HCT116 (cell line): Measurements from ENCODE around the gene TMEM79. TPM values are rescaled to one million over a fixed set of nuclear protein-coding genes. Genes with fewer than 3 reads are reported as not detected.

Source experiments
- ATAC-seq: fragments of 200-7000 bp; cut with Tn5 transposase; 2 replicates; pipeline ENCODE4 v1.9.1; 2020; ENCODE audit warnings: mild to moderate bottlenecking, moderate library complexity
- BruUV-seq: library from RNA; stranded (reverse); fragments of 400-500 nt; replicated peaks from 2 replicates; lab custom pipeline; 2021; lab: Mats Ljungman, UMichigan
- CTCF ChIA-PET: fragments of 300-600 bp; sonication (Branson Sonifier 250); formaldehyde crosslinking; loops from one replicate; lab custom pipeline; 2021; ENCODE audit warnings: antibody characterized with exemption; lab: Charles Lee
- POLR2A ChIA-PET: fragments of 300-600, 350-600 bp; sonication (Branson Sonifier 250); formaldehyde crosslinking; loops from one replicate; lab custom pipeline; 2021; ENCODE audit warnings: antibody characterized with exemption; lab: Charles Lee
- RAD21 ChIA-PET, 2 experiments: fragments of 300-600 bp; sonication (Branson Sonifier 250); formaldehyde crosslinking; loops; one replicate each; lab custom pipeline; 2023; ENCODE audit warnings: low total read pairs in 2 of 2; ENCODE audit not compliant: uncharacterized antibody in 2 of 2, unreplicated experiment in 2 of 2, low non-redundant PET in 1 of 2; lab: Charles Lee
- DNase-seq: peaks from one replicate; pipeline ENCODE4 v3.0.0-alpha.2; 2010; ENCODE audit warnings: low read depth, low spot score
- H2AFZ ChIP-seq: fragments of 200-600 bp; shearing (Covaris generic), sonication (generic); 2 replicates; pipeline ENCODE4 v1.6.1; 2017; ENCODE audit warnings: low read depth, mixed run types, mixed read lengths, antibody characterized with exemption, low read length; ENCODE audit not compliant: poor library complexity, severe bottlenecking
- H3K27ac ChIP-seq: 2 replicates; pipeline ENCODE4 v1.5.1; 2012; ENCODE audit warnings: low read depth, low read length
- H3K27me3 ChIP-seq: fragments of 200-600 bp; sonication (generic); 2 replicates; pipeline ENCODE4 v1.6.1; 2016; ENCODE audit warnings: mixed run types, low read length, mixed read lengths; ENCODE audit not compliant: insufficient read depth
- H3K36me3 ChIP-seq, 2 experiments: fragments of 200-500 bp in 1 of 2; fragments of 200-600 bp in 1 of 2; sonication (Bioruptor generic) in 1 of 2; sonication (generic) in 1 of 2; 2 replicates each; pipeline versions ENCODE4 v1.5.1 to v1.6.1; 2014 to 2016; ENCODE audit warnings: low read length in 2 of 2, inconsistent platforms in 1 of 2, mixed read lengths in 1 of 2, mixed run types in 1 of 2; ENCODE audit not compliant: insufficient read depth in 2 of 2, control insufficient read depth in 1 of 2
- H3K4me1 ChIP-seq, 2 experiments: fragments of 200-600 bp in 1 of 2; sonication (generic) in 1 of 2; 2 replicates each; pipeline versions ENCODE4 v1.5.1 to v1.6.1; 2012 to 2017; ENCODE audit warnings: low read length in 2 of 2, inconsistent platforms in 1 of 2, mild to moderate bottlenecking in 1 of 2, mixed read lengths in 1 of 2, mixed run types in 1 of 2, moderate library complexity in 1 of 2; ENCODE audit not compliant: insufficient read depth in 2 of 2, control insufficient read depth in 1 of 2
- H3K4me2 ChIP-seq: fragments of 200-600 bp; sonication (generic); 2 replicates; pipeline ENCODE4 v1.6.1; 2017; ENCODE audit warnings: mixed run types, low read length, mixed read lengths
- H3K4me3 ChIP-seq, 2 experiments: fragments of 200-600 bp in 1 of 2; sonication (generic) in 1 of 2; replicated peaks in 1 of 2; 2 replicates each; pipeline ENCODE4 v1.5.1; 2011 to 2016; ENCODE audit warnings: low read length in 2 of 2, control low read depth in 1 of 2, low read depth in 1 of 2, mild to moderate bottlenecking in 1 of 2, mixed read lengths in 1 of 2, mixed run types in 1 of 2
- H3K79me2 ChIP-seq: fragments of 200-600 bp; sonication (generic); 2 replicates; pipeline ENCODE4 v1.6.1; 2017; ENCODE audit warnings: mild to moderate bottlenecking, mixed run types, low read length, moderate library complexity, mixed read lengths; ENCODE audit not compliant: insufficient read depth
- H3K9ac ChIP-seq: fragments of 200-600 bp; sonication (generic); 2 replicates; pipeline ENCODE4 v1.6.1; 2016; ENCODE audit warnings: low read length, mixed read lengths
- H3K9me2 ChIP-seq: fragments of 200-600 bp; sonication (generic), shearing (Covaris generic); 2 replicates; pipeline ENCODE4 v1.6.1; 2017; ENCODE audit warnings: mixed run types, mild to moderate bottlenecking, moderate library complexity; ENCODE audit not compliant: insufficient read depth
- H3K9me3 ChIP-seq, 2 experiments: fragments of 200-500 bp in 1 of 2; fragments of 200-600 bp in 1 of 2; sonication (Bioruptor generic) in 1 of 2; sonication (generic) in 1 of 2; 2 replicates each; pipeline ENCODE4 v1.6.1; 2014 to 2017; ENCODE audit warnings: low read length in 2 of 2, mixed read lengths in 2 of 2, inconsistent platforms in 1 of 2, low read depth in 1 of 2, mild to moderate bottlenecking in 1 of 2, mixed run types in 1 of 2, moderate library complexity in 1 of 2; ENCODE audit not compliant: control insufficient read depth in 1 of 2, insufficient read depth in 1 of 2
- H4K20me1 ChIP-seq: fragments of 200-600 bp; sonication (generic), shearing (Covaris generic); 2 replicates; pipeline ENCODE4 v1.6.1; 2017; ENCODE audit warnings: mixed run types, mild to moderate bottlenecking, moderate library complexity; ENCODE audit not compliant: insufficient read depth
- CEBPB ChIP-seq: IDR thresholded peaks from 2 replicates; pipeline ENCODE4 v1.6.1; 2012; ENCODE audit warnings: low read depth
- EGR1 ChIP-seq: IDR thresholded peaks from 2 replicates; pipeline ENCODE4 v1.6.1; 2012; ENCODE audit warnings: low read depth
- EZH2 ChIP-seq: fragments of 200-600 bp; sonication (generic); IDR thresholded peaks from 2 replicates; pipeline ENCODE4 v1.6.1; 2017; ENCODE audit warnings: antibody characterized with exemption, mixed run types
- EZH2phosphoT487 ChIP-seq: fragments of 200-600 bp; IDR thresholded peaks from 2 replicates; pipeline ENCODE4 v1.6.1; 2018; ENCODE audit warnings: antibody characterized with exemption, borderline replicate concordance
- FOSL1 ChIP-seq: IDR thresholded peaks from 2 replicates; pipeline ENCODE4 v1.6.1; 2012; ENCODE audit warnings: low read depth
- JUND ChIP-seq: IDR thresholded peaks from 2 replicates; pipeline ENCODE4 v1.6.1; 2012
- MAX ChIP-seq: IDR thresholded peaks from 2 replicates; pipeline ENCODE4 v1.6.1; 2012
- POLR2A ChIP-seq: IDR thresholded peaks from 2 replicates; pipeline ENCODE4 v1.7.0; 2011; ENCODE audit warnings: borderline replicate concordance; ENCODE audit not compliant: insufficient read depth, insufficient read length; ENCODE audit errors: extremely low read depth
- POLR2AphosphoS5 ChIP-seq: IDR thresholded peaks from 2 replicates; pipeline ENCODE4 v1.6.1; 2011; ENCODE audit warnings: mild to moderate bottlenecking, low read depth, low read length, moderate library complexity
- RAD21 ChIP-seq: IDR thresholded peaks from 2 replicates; pipeline ENCODE4 v1.6.1; 2012; ENCODE audit warnings: low read depth, mild to moderate bottlenecking
- REST ChIP-seq: IDR thresholded peaks from 2 replicates; pipeline ENCODE4 v1.6.1; 2012; ENCODE audit warnings: low read depth
- SIN3A ChIP-seq: IDR thresholded peaks from 2 replicates; pipeline ENCODE4 v1.6.1; 2012; ENCODE audit warnings: low read depth
- SP1 ChIP-seq: IDR thresholded peaks from 2 replicates; pipeline ENCODE4 v1.6.1; 2012; ENCODE audit warnings: low read depth
- TCF7L2 ChIP-seq: IDR thresholded peaks from 2 replicates; pipeline ENCODE4 v1.7.0; 2011; ENCODE audit warnings: borderline replicate concordance, inconsistent platforms; ENCODE audit not compliant: insufficient read depth, insufficient read length; ENCODE audit errors: extremely low read depth
- ZFX ChIP-seq: fragments of 450-650 bp; IDR thresholded peaks from 2 replicates; pipeline ENCODE4 v1.6.1; 2017
- ZNF274 ChIP-seq: fragments of 200-500 bp; sonication (Bioruptor generic); IDR thresholded peaks from 2 replicates; pipeline ENCODE4 v1.6.1; 2014; ENCODE audit warnings: mild to moderate bottlenecking, low read depth, low read length, inconsistent platforms
- intact Hi-C: fragments of 100-400 bp; cut with micrococcal nuclease; formaldehyde crosslinking; loops from 2 replicates; pipeline ENCODE4 v1.10.0; 2022
- total RNA-seq: library from RNA; stranded (reverse); gene quantifications from one replicate; pipeline ENCODE4 v1.2.1, GENCODE V29; 2021; ENCODE audit not compliant: unreplicated experiment

Gene TMEM79
- total RNA-seq, 1 experiment from 2014 or later = 6.3 TPM

GRCh38 chr1:156249593-156249992 is 34.5 kb upstream of the TMEM79 start:
- DNase-seq (no peak), ATAC-seq (no peak)
- no peaks in the 10 kb centered on the region for H3K9me2 ChIP-seq
- H2AFZ ChIP-seq = no peak overlapping the region
- peaks cover 8 to 19% of the 10 kb centered on the region in 2 experiments for H3K4me1 ChIP-seq
- H3K27ac ChIP-seq = no peak overlapping the region
- ChIA-PET RAD21 (no interaction called here), CTCF (no interaction called here), POLR2A (no interaction called here)
- no TSS peak for BruUV-seq
- H4K20me1 ChIP-seq = peaks cover 3% of the 10 kb centered on the region; the same call in 1 of the 2 replicates
- no peaks in the 10 kb centered on the region for H3K9me3 ChIP-seq
- H3K4me3 ChIP-seq = no peak overlapping the region
- H3K27me3 ChIP-seq = no peaks in the 10 kb centered on the region
- intact Hi-C loops = no loop called here
- H3K4me2 ChIP-seq = no peak overlapping the region
- H3K36me3 ChIP-seq = peaks cover 36 to 49% of the 10 kb centered on the region in 2 experiments
- TF ChIP-seq CEBPB (no peak), SIN3A (no peak), POLR2AphosphoS5 (no peak), TCF7L2 (no peak), EZH2 (no peak), SP1 (no peak)
- TF ChIP-seq, all 23 proteins: peak for 0
- H3K9ac ChIP-seq = no peak overlapping the region
- H3K79me2 ChIP-seq = no peaks in the 10 kb centered on the region

- ChIA-PET CTCF (interaction anchor here (1.0 kb wide), 1 partner anchor 8 kb away, joined by 3 read pairs; no protein-coding TSS in a partner anchor), RAD21 (no interaction called here), POLR2A (no interaction called here)
- H3K4me2 ChIP-seq = no peak overlapping the region
- H4K20me1 ChIP-seq = peaks cover 3% of the 10 kb centered on the region; the same call in 1 of the 2 replicates
- peaks cover 47 to 57% of the 10 kb centered on the region in 2 experiments for H3K36me3 ChIP-seq
- no peak overlapping the region for H2AFZ ChIP-seq
- H3K9me2 ChIP-seq = no peaks in the 10 kb centered on the region
- H3K4me3 ChIP-seq = no peak overlapping the region
- H3K9ac ChIP-seq = no peak overlapping the region
- no peaks in the 10 kb centered on the region for H3K27me3 ChIP-seq
- H3K79me2 ChIP-seq = no peaks in the 10 kb centered on the region
- H3K9me3 ChIP-seq = no peaks in the 10 kb centered on the region
- intact Hi-C loops = no loop called here
- peaks cover 8 to 18% of the 10 kb centered on the region in 2 experiments for H3K4me1 ChIP-seq
- no peak overlapping the region for H3K27ac ChIP-seq
- no peak for ATAC-seq
- no peak for DNase-seq
- BruUV-seq = no TSS peak
- TF ChIP-seq EGR1 (no peak), ZFX (no peak), REST (no peak), EZH2phosphoT487 (no peak), FOSL1 (no peak), CEBPB (no peak), JUND (no peak), POLR2A (no peak), SP1 (no peak), RAD21 (no peak), MAX (no peak), POLR2AphosphoS5 (no peak), ZNF274 (no peak), TCF7L2 (no peak), EZH2 (no peak)
These were observed 32.6 kb upstream of the TMEM79 start for GRCh38 chr1:156251527-156251926.
